Lower leg skin (tissue), 3 donors: ENCODE measurements around the gene DMGDH.

Experiments
- POLR2A ChIP-seq, 2 donors: fragments of 450-650 bp; IDR thresholded peaks; one replicate each; pipeline ENCODE4 v1.6.1; 2016 to 2017; ENCODE audit warnings: antibody characterized with exemption in 2 of 2, mild to moderate bottlenecking in 1 of 2, moderate library complexity in 1 of 2
- TF ChIP-seq, protein P1 (sequence below), 3 donors: fragments of 450-650 bp; IDR thresholded peaks; one replicate each; pipeline ENCODE4 v1.5.1; 2016; ENCODE audit warnings: antibody characterized with exemption in 3 of 3, mild to moderate bottlenecking in 3 of 3, moderate library complexity in 2 of 3

GRCh38 chr5:79035237-79035636 is 34.2 kb downstream of the DMGDH start:
- TF ChIP-seq, protein P1, sequence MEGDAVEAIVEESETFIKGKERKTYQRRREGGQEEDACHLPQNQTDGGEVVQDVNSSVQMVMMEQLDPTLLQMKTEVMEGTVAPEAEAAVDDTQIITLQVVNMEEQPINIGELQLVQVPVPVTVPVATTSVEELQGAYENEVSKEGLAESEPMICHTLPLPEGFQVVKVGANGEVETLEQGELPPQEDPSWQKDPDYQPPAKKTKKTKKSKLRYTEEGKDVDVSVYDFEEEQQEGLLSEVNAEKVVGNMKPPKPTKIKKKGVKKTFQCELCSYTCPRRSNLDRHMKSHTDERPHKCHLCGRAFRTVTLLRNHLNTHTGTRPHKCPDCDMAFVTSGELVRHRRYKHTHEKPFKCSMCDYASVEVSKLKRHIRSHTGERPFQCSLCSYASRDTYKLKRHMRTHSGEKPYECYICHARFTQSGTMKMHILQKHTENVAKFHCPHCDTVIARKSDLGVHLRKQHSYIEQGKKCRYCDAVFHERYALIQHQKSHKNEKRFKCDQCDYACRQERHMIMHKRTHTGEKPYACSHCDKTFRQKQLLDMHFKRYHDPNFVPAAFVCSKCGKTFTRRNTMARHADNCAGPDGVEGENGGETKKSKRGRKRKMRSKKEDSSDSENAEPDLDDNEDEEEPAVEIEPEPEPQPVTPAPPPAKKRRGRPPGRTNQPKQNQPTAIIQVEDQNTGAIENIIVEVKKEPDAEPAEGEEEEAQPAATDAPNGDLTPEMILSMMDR (IDR thresholded peaks at IDR 0.05), result no peak
- no peak for TF ChIP-seq POLR2A (IDR thresholded peaks at IDR 0.05)
